ENCODE measurements around the gene POLR2B. TPM values are rescaled to one million over a fixed set of nuclear protein-coding genes. Genes with fewer than 3 reads are reported as not detected.

POLR2B gene
- total and polyA plus RNA-seq, 2 of the 8 experiments (the other 6 are each of a cell fraction or from before 2014, with no cell fraction given): 59.3 to 115 TPM

- H4K5ac ChIP-seq (ENCODE audit: insufficient read length, low read depth, low read length): no peak overlapping the region
- DNase-seq (ENCODE audit: low read depth in 1 of 2, low spot score in 2 of 2) (no peak), FAIRE-seq (no peak)
- no peak for TF ChIP-seq MAFK (IDR thresholded peaks at IDR 0.05; ENCODE audit: low read depth, low read length)
- TF ChIP-seq POU5F1 (IDR thresholded peaks at IDR 0.05; ENCODE audit: low read depth, low read length): no peak
- no peak for TF ChIP-seq SUZ12 (IDR thresholded peaks at IDR 0.05; ENCODE audit: low read length)
- TF ChIP-seq EP300 (IDR thresholded peaks at IDR 0.05; ENCODE audit: borderline replicate concordance in 1 of 2, low read depth in 2 of 2, low read length in 2 of 2): no peak
- no peak for TF ChIP-seq CTBP2 (IDR thresholded peaks at IDR 0.05; ENCODE audit: borderline replicate concordance, insufficient read depth, insufficient read length, low read length)
- TF ChIP-seq KDM4A (IDR thresholded peaks at IDR 0.05; ENCODE audit: low read depth, low read length, severe bottlenecking): no peak
- TF ChIP-seq JUND (IDR thresholded peaks at IDR 0.05; ENCODE audit: low read length): no peak
- no peak for TF ChIP-seq NRF1 (IDR thresholded peaks at IDR 0.05; ENCODE audit: low read depth, low read length)
- no peak for TF ChIP-seq SIRT6 (IDR thresholded peaks at IDR 0.05; ENCODE audit: low read length)
- no peak for TF ChIP-seq CHD1 (IDR thresholded peaks at IDR 0.05; ENCODE audit: low read depth, low read length)
- TF ChIP-seq TBP (IDR thresholded peaks at IDR 0.05; ENCODE audit: low read depth, low read length): no peak
- TF ChIP-seq CHD2 (IDR thresholded peaks at IDR 0.05; ENCODE audit: low read length): no peak
- TF ChIP-seq BRCA1 (IDR thresholded peaks at IDR 0.05; ENCODE audit: low read depth, low read length): no peak
- TF ChIP-seq CEBPB (IDR thresholded peaks at IDR 0.05; ENCODE audit: low read depth, low read length): no peak
- TF ChIP-seq E2F6 (IDR thresholded peaks at IDR 0.05): no peak
- TF ChIP-seq TAF1 (IDR thresholded peaks at IDR 0.05; ENCODE audit: low read depth, low read length): no peak
- H4K8ac ChIP-seq (ENCODE audit: extremely low read depth, insufficient read depth, low read length): no peak overlapping the region
- no peak overlapping the region for H3K18ac ChIP-seq (ENCODE audit: extremely low read depth, low read length)
- H3K9ac ChIP-seq (replicated peaks in 1 of 4; ENCODE audit: extremely low read depth in 1 of 4, low read depth in 3 of 4, low read length in 3 of 4): no peak overlapping the region
- no peaks in the 10 kb centered on the region for H3K27me3 ChIP-seq (replicated peaks in 1 of 4; ENCODE audit: control insufficient read depth in 3 of 4, extremely low read depth in 1 of 4, insufficient read depth in 3 of 4, low read length in 3 of 4)
- H4K20me1 ChIP-seq (replicated peaks in 1 of 2; ENCODE audit: control insufficient read depth in 1 of 2, insufficient read depth in 2 of 2, low read length in 2 of 2): peaks cover 2 to 3% of the 10 kb centered on the region in 2 experiments
- H2AFZ ChIP-seq (ENCODE audit: low read length): no peak overlapping the region
- H4K91ac ChIP-seq (replicated peaks; ENCODE audit: insufficient read length, low read length): no peak overlapping the region
- no peaks in the 10 kb centered on the region; the same call in 1 of the 2 replicates for H3K79me1 ChIP-seq (ENCODE audit: low read depth, low read length)
- H3K79me2 ChIP-seq (ENCODE audit: control insufficient read depth in 1 of 2, insufficient read depth in 2 of 2, low read length in 2 of 2): no peaks in the 10 kb centered on the region
- POLR2A ChIA-PET (ENCODE audit: partially characterized antibody): interaction anchor here (1.6 kb wide), 1 partner anchor 20 kb away, joined by 3 read pairs; no protein-coding TSS in a partner anchor
- no peak overlapping the region for H2BK5ac ChIP-seq (ENCODE audit: low read depth, low read length)
- H3K23ac ChIP-seq (ENCODE audit: insufficient read length): no peak overlapping the region
- no peak overlapping the region for H3K4ac ChIP-seq (replicated peaks; ENCODE audit: insufficient read length, low read depth, low read length)
- H2BK15ac ChIP-seq (ENCODE audit: low read length): no peak overlapping the region
- no peak overlapping the region for H3K4me2 ChIP-seq (ENCODE audit: insufficient read depth in 1 of 2, low read depth in 2 of 2, low read length in 2 of 2)
- H3K56ac ChIP-seq (replicated peaks; ENCODE audit: insufficient read length, low read depth, low read length): no peak overlapping the region
- 0 out of 2 replicates have a peak, but pooled peaks cover 2% of the 10 kb centered on the region for H3K23me2 ChIP-seq (ENCODE audit: low read depth, low read length)
- H2BK12ac ChIP-seq (ENCODE audit: low read depth, low read length): no peak overlapping the region
- H3K36me3 ChIP-seq (ENCODE audit: control insufficient read depth in 2 of 4, insufficient read depth in 4 of 4, low read length in 3 of 4): peaks cover 34 to 85% (median 59%) of the 10 kb centered on the region in 4 experiments
- H3K9me3 ChIP-seq (ENCODE audit: insufficient read depth in 2 of 2, low read depth in 1 of 2, low read length in 1 of 2): no peaks in the 10 kb centered on the region
- H2AK5ac ChIP-seq (ENCODE audit: low read depth, low read length): no peak overlapping the region
- no peaks in the 10 kb centered on the region for H3K4me1 ChIP-seq (replicated peaks in 1 of 4; ENCODE audit: control insufficient read depth in 3 of 4, insufficient read depth in 4 of 4, low read length in 3 of 4)
- CTCF ChIA-PET (ENCODE audit: partially characterized antibody): interaction anchor here (1.2 kb wide), 1 partner anchor 144 kb away, joined by 3 read pairs; no protein-coding TSS in a partner anchor
- H3K14ac ChIP-seq (ENCODE audit: insufficient read length): no peak overlapping the region
- H2BK20ac ChIP-seq (ENCODE audit: low read length): no peak overlapping the region
- H3K4me3 ChIP-seq (ENCODE audit: extremely low read depth in 1 of 4, insufficient read depth in 2 of 4, low read depth in 3 of 4, low read length in 4 of 4): no peak overlapping the region
- H3K27ac ChIP-seq (ENCODE audit: low read depth, low read length): no peak overlapping the region
- H2BK120ac ChIP-seq (replicated peaks; ENCODE audit: low read depth, low read length): no peak overlapping the region
These were observed 40.3 kb downstream of the POLR2B start for GRCh38 chr4:57018980-57019379.
